NCI-H1048 (cell line): Measurements from ENCODE around the gene ZMIZ1.

ENCODE experiments used
- DNase-seq: peaks from one replicate; lab custom pipeline; 2025; lab: John Stamatoyannopoulos, UW

The ZMIZ1 gene

DNA sequence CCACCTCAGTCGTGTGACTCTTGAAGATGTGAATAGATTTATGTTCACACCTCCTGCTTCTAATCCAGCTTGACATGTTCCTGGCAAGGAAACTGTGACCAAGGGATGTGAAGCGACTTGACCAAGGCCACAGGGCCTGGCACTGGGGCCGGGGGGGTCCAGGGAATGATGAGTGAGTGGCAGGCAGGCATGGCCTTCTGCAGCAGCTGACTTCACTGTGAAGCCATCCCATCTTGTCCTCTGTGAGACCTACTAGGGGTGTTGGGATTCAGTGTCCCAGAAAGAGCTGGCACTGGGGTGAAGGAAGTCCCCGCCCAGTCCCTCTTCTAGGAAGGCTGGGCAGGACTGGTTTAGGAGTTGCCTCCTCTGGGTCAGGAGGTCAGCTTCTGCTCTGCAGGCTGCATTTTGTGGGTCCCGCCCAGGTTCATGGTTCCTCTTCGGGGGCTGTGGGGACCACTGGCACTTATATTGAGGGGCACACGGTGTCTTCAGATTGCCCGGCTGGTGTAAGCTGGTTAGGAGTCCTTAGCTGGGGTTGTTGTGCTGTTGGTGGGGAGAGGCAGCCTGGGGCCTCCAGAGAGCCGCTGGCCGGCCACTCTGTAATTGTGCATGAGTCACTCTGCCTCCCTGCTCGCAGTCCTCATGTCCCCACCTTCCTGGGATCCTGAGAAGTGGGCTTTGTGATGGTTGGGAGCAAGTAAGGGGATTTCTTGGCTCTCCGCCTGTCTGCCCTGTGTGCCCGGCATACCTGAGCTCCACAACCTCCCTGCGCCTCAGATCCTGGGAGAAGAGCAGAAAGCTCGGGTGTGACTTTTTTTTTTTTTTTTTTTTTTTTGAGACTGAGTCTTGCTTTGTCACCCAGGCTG lies 11.0 kb downstream of the ZMIZ1 start:
- DNase-seq = no peak

DNA sequence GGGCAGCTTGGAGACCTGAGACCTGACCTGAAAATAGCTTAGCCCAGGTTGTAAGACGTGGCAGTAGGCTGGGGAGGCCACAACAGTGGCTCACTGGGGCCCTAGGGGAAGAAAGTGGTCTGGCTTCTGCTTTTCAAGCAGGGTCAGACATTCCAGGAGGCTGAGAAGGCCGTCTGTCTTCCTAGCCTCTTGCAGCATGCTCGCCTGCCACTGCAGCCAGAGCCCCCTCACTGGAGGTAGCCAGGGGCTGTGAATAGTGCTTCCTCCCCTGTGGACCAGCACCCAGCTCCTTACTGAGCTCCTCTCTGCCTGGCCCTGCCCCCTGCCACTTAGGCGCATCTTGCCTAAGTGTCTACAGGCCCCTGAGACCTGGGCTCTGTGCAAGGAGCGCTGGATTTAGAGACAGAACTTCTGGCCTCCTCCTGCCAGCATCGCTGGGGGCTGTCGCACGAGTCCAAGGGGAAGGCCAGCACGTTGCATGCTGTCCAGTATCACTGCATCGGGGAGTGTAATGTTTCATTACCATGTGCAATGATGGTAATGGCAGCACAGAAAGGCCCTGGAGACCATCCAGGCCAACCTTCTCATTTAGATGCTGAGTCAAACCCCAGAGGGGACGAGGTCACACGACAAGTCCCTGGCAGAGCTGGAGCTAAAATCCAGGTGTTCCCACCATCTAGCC lies 12.7 kb downstream of the ZMIZ1 start:
- no peak for DNase-seq

DNA sequence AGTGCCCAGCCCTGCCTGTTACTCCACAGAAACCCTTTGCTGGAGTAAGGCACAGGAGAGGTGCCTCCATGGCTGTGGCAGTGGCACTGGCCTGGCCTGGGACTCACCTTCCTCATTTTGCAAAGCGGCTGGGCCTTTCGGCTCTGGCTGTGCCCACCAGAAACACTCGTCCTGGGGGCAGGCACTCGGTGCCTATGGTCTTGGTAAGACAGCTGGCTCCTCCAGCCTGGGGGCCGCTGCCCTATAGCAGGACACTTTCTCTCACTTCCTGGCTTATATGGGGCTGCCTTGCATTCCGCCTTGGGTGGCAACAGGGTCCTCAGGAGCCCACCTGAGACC lies 13.2 kb downstream of the ZMIZ1 start:
- DNase-seq = no peak

DNA sequence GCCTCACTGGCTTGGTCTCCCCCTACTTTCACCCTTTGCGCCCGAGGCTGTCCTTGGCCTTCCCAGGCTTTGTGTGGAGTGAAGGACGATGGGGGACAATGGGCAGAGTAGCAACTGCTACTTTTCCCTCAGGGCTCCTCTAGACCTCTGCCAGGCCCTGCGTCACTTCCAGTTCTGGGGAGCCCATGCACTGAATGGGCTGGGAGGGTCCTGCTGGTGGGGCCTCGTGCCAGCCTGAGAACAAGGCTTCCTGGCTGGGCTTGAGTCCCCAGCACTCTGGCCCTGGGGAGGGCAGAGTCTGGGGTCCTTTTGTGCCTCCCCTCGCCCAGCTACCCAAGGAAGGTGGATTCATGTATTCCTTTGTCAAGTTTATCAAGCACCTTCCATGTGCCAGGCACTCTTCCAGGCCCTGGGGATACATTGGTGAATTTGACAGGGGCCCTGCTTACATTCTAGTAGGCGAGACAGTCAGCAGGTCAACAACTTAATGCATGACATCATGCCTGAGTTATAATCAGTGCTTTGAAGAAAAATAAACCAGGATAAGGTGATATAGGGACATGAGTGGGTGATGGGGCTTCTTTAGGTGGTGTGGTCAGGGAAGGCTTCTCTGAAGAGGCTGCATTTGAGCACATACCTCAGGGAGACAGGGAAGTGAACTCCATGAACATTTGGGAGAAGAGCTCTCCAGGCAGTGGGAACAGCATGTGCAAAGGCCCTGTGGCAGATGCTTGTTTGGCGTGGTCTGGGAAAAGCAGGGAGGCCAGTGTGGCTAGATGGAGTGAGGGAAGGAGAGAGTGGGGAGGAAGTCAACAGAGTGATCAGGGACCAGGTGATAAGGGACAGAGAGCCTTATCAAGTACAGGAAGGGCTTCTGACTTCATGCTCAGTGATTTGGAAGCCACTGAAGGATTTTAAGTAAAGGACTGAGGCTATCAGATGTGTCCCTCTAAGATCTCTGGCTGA lies 14.1 kb downstream of the ZMIZ1 start:
- DNase-seq = no peak

DNA sequence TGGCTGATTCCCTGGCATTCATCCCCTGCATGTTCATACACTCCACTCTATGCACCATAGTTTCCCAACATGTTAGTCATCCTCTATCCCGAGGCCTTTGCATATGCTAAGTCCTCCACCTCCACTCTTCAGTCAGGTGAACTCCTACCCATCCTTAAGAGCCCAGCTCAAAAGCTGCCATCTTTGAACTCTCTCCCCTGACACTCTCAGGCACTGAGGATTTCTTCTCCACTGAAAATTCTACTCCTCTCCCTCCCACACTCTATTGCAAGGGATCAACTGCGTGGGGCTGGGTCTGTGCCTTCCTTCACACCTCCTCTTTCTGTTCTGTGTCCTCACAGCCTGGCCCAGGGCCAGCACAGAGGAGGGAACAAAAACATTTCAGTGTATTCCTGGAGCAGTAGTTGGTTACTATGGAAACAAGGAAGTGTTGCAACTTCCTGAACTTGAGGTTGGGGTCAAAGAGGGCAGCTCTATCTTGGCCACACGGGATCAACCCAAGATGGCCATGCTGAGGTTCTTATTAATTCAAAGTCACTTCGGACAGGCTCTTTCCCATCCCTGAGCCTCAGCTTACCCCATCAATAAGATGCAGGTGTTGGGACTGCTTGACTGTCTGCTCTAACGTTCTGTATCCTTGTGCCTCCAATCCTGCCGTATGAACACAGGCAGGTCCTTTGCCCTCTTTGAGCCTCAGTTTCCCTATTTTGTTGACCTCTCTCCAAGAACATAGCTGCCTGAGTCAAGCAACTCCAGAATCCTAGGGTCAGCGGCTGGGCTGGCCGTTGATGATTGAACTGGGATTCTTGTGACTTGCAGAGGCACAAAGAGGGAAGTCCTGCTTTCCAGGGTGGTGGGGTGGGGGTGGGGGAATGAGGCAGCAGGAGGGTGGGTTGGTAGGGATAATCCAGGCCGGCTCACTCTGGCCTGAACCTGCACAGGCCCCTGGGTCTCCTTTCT lies 15.5 kb downstream of the ZMIZ1 start:
- no peak for DNase-seq

DNA sequence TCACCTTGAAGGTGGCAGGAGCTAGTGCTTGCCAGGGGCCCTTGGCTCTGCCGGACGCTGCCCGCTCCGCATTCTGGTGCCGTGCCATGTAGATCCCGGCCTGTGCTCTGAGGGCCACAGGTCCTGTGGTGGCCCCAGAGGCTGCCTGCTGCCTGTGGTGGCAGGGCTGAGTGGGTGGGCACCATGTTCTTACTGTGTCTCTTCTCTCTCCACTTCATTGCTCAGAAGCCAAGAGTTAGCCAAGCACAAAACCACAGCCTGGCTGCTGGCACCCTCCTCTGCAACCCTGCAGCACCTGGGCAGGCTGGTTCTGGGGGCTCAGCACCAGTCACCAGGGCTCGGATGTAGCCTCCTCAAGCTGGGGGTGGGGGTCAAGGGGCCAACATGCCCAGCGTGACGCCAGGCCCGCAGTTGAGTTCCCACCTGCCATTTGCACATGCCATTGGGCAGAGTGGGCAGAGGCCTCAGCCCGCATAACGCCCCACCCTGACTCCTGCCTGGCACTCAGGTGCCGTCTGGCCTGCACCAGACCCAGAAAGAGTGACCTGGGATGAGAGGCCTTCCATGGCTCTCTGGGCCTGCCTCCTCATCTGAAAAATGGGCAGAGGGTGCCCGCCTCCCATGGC lies 16.3 kb downstream of the ZMIZ1 start:
- DNase-seq = no peak

DNA sequence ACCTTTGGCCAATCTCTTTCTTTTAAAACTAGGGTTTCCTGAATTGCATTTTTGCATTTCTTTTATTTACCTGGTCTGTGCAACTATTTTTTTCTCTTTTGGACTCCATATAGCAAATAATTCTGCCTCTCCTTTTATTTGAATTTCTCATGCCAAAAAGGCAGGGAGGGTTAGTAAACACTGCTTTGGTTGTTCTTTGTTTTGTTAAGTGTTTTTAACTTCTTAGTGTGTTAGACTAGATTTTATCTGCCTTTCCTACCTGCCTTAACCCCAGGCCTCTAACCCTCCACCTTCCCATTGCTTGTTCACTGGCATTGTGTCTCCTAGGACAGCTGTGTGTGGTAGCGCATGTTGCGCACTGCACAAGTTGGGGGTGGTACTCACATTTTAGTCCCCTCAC lies 18.1 kb downstream of the ZMIZ1 start:
- no peak for DNase-seq

DNA sequence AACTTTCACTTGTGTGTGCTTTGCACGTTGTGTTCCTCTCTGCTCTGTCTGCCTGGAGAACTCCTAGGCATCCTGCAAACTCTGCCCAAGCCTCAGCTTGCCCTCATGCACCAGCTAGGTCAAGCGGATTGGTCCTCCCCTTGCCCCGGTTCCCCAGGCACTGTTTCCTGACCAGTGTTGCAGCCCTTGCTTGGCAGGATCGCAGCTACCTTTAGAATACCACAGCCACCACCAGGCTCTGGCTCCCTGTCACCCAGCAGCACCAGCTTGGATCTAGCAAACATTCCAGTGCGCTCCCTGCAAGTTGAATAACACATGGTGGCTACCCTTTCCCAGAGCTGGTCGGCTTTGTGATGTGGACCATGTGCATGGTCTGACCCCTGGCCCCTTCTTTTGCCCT lies 19.0 kb downstream of the ZMIZ1 start:
- no peak for DNase-seq

DNA sequence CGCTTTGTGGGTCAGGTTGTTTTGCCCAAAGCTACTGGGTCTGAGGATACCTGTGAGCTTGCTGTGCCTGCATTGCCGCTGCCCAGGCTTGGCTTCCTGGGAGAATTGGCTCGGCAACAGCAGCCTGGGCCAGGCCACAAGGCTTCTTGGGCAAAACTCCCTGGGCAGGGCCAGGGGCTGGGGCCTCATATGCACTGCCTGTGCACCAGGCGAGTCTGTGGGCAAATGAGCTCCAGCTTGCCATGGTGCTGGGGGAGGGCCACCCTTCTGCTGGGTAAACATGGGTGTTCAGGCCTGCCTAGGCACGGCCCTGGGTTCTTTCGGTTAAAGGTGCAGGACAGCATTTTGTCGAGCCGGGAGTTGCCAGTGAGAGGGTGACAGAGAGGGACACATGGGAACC lies 19.4 kb downstream of the ZMIZ1 start:
- DNase-seq = no peak

DNA sequence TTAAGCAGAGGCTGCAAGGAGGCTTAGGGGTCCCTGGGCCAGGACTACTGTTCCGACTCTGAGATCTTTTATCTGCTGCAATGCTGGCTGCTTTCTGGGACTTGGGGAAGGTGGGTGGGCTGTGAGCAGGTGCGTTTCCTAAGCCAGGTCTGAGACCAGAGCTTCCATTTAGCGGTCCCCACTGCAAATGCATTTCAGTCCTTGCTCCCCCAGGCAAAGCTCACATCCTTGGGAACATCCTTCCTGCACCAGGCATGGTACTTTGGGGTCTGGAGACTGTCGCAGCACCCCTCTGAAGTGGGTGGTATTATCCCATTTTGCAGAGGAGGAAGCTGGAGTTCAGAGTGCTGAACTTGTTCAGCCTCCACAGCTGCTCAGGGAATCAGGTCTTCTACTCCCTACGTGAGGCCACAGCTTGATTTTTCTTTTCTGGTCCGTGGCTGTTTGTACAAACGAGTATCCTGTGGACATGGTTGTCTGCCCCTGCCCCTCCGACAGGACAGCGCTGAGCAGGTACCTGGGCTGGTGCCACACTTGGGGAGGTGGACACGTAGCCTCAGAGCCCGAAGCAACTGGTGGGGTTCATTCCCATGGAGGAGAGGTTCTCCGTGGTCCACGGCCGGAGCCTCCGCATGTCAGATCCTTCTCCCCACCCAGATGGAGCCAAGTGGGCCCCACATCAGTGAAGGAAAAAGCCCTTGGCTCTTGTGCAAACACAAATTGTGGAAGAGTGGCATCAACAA lies 20.0 kb downstream of the ZMIZ1 start:
- no peak for DNase-seq

DNA sequence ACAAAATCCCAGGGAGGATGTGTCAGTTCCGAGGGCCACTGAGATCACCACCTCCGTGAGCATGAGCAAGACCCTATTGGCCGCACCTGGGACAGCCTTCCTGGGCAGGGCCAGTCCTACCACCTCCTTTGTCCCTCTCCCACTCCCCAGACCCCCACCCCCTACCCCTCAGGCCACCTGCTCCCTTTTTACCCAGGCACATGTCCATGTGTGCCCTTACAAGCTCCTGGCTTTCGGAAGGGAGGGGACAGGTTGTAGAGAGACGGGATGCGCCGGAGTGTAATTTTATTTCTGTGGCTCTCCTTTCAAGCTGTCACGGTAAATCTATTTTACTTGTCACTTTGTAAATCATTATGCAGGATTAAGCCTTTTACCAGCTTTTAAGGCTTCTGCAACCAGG lies 20.9 kb downstream of the ZMIZ1 start:
- no peak for DNase-seq

DNA sequence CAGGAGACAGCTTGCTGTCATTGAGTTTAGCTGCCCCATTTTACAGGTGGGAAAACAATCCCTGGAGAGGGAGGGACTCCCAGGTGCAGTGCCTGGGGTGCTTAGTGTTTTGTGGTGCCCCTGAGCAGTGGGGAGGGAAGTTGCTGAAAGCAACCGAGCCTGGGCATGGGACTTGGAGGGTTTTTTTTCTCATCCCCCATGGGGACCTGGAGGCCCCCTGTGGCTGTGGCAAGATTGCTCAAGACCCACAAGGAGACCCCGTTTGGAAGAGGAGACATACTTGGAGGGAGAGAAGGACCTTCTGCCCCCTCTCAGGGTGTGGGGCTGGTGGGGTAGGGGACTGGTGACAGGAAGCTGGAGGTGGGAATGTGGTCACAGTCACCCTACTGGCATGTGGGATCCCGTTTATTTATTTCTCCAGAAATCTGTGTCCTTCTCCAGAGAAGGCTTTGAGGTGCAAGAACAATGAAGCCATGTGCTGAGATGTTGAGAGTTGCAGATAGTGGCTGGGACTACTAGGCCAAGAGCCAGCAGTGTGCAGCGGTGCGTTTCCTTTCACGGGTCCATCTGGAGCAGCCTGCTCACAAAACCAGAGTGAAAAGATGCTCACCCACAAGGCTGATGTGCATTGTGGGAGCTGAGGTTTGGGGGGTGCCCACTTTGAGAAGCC lies 21.5 kb downstream of the ZMIZ1 start:
- no peak for DNase-seq

DNA sequence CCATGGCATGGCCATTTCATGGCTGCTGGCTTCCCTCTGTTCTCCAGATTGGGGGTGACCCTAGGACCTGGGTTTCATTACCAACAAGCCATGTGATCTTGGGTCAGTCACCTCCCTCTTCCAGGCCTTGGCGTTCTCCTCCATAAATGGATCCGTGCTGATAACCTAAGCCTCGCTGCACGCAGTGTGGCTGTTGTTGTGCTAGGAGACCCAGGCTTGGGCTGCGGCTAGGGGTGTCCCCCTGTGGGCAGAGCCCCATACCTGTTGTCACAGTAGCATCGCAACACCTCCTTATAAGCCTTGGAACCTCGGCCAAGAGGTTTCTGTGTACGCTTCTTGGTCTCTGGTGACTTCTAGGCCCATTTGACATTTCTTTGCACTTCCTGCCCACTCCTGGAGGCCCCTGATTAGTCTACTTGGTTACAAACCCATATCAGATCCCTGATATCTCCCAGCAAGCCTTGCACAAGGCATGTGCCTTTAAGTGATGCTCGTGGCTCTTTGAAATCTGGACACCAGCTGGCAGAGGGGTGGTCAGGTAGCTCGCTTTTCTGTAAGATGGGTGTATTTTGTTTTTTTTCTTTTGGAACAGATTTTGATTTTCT lies 23.6 kb downstream of the ZMIZ1 start:
- no peak for DNase-seq

DNA sequence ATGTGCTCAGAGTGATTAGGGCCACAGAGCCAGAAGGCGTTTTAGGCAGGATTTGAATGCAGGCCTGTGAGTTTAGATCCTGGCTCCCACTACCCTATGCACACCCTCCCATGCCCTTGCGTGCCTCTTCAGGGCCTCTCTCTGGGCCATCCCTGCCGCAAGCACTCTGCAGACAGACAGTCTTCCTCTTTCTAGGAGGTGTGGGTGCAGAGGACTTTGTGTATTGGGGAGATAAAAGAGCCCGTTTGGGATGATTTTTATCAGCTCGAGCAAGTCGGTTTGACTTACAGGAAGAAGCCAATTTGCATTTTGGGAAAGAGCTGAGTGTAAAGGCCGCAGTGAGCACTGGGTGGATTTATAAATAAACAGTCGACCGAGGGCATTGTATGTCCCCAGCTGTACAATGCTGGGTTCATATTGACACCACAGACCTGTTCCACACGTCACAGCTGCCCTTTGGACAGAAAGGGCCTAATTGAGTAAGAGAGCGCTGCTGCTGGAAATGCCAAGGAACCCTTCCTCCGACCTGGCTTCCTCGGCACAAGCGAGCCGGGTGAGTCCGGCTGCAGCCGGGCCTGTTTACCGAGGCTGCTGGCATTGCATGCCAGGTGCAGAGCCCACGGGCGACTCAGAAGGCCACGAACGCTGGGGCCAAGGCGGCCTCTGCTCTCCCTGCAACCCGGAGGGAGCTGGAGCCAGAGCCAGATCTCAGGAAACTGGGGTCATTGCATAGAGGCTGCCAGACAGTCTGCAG lies 25.1 kb downstream of the ZMIZ1 start:
- no peak for DNase-seq

DNA sequence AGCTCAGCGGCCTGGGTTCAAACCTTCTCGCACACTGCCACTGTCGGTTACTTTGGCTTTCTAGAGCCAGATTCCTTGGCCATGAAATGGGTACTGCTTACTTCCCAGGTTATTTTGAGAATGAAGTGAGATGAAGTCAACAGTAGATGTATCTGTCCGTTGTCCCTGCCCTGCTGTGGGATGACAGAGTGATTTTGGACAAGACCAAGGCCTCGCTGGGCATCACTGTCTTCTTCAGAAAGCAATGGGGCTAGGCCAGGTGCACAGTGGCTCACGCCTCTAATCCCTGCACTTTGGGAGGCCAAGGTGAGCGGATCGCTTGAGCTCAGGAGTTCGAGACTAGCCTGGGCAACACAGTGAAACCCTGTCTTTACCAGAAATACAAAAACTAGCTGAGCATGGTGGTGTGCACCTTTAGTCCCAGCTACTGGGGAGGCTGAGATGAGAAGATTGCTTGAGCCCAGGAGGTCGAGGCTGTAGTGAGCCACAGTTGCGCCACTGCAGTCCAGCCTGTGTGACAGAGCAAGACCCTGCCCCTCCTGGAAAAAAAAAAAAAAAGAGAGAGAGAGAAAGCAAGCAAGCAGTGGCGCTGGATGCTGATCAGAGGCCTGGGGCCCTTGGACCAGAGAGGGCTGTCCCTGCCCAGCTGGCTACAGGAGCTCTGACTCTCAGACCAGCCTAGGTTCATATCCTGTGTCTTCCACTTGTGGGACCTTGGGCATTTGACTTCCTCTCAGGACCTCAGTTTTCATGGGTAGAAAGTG lies 25.8 kb downstream of the ZMIZ1 start:
- no peak for DNase-seq

DNA sequence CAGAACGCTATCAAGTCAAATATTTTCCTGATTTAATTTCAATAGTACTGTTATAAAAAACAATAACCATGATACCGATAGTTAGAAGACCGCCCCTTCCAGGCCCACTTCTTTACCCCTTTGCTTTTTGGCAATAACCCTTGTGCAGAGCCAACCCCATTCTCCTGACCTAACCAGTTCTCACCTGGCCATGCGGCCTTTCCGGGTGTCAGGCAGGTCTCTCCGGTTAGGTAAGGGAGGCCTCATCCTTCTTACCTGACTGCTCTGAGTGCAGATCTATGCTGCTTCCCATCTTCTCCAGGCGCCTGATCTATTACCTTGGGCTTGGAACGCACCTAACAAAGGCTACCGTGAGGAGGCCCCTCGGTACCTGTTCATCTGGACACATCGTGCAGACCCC lies 26.6 kb downstream of the ZMIZ1 start:
- DNase-seq = no peak

DNA sequence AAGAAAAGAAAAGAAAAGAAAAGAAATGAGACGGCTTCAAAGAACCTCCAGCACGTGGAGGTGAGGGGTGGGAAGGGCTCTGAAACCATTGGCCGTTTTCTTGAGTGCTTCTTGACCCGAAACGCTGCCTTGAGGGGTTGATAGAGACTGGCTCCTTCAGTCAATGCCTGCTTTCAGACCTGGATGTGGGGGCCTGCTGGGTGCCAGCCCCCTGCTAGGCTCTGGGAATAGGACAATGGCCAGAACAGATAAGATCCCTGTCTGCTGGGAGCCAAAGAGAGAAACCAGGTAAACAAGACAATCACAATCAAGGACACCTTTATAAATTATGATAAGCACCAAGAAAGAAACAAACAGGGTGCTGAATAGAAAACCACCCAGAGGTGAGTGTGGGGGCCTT lies 27.7 kb downstream of the ZMIZ1 start:
- no peak for DNase-seq
